ENCODE results near the gene SMPD3.
"Not testable (repeated sequence)": the region's sequence is repeated elsewhere in the genome, so short reads cannot be mapped to it uniquely, and the experiment has no call there.

SMPD3 gene

DNA sequence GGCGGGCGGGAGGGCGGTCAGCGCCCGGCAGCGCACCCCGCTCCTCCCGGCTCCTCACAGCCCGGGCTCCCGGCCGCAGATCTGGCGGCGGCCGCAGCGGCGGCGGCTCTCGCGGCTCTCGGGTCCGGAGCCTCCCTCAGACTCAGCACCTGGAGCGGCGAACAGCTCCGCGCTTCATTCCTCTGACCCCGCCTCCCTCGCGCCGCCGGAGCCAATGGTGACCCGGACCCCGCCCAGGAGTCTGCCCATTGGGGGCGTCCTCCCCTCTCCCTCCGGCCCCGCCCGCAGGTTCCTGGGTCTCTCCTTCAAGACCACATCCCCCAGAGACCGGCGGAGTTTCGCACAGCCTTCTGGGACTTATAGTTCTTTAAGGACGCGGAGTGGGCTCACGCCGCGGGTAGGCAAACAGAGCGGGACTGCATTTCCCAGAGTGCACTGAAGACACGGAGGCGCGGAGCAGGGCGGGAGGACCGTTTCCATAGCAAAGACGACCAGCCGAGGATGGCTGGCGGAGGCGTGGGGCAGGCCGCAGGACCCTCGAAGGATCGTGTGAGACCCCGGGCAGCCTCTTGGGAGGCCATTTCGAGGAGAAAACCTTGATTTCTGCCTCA, at the start of gene SMPD3:
Gene SMPD3 (minus strand): TSS at position 149 of the 611 bp plus-strand sequence. CDS start 76,327 bp downstream, outside the sequence.
- peak; percentile 99 for DNase-seq (ENCODE audit: low read depth, low spot score)

DNA sequence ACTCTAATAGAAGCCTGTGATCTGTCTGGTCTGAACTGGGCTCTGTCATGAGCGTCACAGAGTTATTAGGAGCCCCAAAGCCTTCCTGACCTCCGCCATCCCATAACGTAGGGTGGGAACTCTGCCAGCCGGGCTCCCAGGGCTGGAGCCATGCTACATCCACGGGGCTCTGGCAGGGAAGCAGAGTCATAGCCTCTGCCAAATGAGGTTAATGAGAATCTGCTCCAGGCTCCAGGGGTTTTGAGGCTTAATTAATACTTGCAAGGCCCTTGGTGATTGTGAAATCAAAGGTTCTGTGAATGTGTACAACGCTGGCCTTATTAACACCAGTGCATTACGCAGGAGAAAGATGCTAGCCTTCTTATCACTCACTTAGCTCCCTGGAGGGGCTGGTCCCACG, 48.4 kb upstream of the SMPD3 start:
- no peak for DNase-seq (ENCODE audit: low read depth, low spot score)

DNA sequence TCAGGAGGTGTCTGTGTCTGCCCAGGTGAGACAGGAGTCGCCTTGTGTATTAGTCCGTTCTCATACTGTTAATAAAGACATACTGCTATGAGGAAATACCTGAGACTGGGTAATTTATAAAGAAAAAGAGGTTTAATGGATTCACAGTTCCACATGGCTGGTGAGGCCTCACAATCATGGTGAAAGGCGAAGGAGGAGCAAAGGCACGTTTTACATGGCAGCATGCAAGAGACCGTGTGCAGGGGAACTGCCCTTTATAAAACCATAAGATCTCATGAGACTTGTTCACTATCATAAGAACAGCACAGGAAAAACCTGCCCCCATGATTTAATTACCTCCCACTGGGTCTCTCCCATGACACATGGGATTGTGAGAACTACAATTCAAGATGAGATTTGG, 46.0 kb upstream of the SMPD3 start:
- not testable (repeated sequence) for DNase-seq (ENCODE audit: low read depth, low spot score)

DNA sequence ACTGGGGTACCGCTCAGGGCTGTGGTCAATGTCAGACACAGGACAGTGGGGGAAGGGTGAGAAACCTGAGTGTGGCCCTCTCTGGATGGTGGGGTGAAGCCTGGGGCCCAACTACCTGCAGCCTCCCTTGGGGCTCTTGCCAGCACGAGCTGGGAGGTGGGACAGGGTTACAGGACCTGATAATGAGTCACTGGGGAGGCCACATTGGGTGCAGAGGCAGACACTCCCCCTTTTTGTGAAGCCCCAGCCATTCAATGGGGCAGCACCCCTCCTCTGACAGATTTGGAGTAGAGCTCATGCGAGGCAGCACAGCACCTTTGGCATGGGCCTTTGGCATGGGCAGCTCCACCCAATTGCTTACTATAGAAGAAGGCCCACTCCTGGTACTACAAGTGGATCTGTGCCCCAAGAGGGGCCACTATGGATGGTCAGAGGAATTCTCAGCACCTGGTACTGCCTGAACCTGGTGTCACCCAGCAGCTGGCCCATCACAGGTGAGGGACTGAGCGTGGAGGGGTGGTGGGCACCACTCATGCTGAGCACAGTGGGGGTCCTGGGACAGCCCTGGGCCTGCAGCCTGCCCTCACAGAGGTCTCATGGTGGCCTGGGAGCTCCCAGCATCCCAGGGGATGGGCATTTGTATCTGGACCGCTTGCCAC, 45.2 kb upstream of the SMPD3 start:
- no peak for DNase-seq (ENCODE audit: low read depth, low spot score)

DNA sequence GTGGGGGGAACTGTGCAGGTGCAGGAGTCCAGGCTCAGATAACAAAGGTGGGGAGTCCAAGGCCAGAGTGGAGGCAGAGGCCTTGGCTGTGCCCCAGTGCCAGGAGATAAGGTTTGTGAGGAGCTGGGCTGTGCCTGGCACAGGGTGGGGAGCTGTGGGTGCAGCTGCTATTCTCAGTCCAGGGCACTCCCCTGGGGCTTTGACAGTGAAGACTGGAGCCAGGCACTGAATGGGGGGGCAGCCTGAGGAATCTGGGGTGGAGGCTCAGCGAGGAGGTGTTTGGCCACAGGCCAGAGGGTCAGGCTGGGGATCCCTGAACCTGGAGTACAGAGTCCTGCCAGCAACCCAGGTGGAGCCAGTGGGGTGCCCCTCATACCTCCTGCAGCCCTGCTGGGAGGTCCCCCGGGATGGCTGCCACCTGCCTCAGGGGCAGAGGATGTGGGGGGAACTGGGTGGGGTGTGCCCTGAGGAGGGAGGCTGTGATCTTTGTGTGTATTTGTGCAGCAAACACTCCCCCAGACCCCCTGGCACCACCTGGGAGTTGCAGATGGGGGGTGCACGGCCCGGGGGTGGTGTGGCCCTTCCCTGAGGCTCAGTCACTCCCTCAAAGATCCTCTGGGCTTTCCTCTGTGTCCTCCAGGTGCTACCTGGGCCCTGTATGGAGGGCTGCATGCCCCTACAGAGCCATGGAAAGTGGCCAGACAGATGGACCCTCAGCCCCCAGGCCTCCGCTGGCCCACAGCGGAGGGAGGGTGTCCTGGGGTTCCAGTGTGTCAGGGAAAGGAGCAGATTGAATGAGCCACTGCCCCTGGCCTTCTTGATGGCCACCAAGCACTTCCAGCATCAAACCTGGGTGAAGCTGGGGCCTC, 44.5 kb upstream of the SMPD3 start:
- DNase-seq (ENCODE audit: low read depth, low spot score): no peak

DNA sequence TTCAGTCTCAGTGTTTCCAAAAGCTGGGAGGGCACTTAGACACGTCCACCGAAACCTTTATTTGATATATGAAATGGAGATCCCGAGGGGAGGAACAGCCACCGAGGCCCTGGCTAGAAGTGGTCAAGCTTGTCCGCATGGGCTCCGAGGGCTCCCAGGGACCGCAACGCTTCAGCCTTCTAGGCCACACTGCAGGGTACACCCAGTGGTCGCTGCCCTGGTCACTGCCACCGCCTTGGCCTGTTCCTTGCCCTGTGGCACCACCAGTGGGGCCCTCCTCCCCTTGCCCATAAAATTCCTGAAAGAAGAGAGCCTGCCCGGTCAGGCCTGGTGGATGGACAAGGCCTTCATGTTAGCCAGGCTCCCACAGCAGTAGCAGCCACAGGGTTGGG, 43.8 kb upstream of the SMPD3 start:
- DNase-seq (ENCODE audit: low read depth, low spot score): no peak

DNA sequence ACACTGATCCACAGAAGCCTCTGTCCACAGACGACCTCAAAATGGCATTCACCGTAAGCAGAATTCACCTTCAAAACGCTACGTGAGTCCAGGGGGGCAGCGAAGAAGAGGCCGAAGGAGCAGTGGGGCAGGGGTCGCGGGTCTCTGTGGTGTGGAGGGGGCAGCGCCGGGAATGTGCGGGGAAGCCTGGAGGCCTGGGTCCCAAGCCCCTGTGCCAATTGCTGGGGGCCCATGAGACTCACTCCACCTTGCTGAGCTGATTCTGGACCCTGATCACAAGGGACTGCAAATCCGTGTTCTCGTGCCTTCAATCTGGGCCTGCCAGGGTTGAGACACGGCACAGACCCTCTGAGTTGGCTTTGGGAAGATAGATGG, 43.3 kb upstream of the SMPD3 start:
- DNase-seq (ENCODE audit: low read depth, low spot score): no peak

DNA sequence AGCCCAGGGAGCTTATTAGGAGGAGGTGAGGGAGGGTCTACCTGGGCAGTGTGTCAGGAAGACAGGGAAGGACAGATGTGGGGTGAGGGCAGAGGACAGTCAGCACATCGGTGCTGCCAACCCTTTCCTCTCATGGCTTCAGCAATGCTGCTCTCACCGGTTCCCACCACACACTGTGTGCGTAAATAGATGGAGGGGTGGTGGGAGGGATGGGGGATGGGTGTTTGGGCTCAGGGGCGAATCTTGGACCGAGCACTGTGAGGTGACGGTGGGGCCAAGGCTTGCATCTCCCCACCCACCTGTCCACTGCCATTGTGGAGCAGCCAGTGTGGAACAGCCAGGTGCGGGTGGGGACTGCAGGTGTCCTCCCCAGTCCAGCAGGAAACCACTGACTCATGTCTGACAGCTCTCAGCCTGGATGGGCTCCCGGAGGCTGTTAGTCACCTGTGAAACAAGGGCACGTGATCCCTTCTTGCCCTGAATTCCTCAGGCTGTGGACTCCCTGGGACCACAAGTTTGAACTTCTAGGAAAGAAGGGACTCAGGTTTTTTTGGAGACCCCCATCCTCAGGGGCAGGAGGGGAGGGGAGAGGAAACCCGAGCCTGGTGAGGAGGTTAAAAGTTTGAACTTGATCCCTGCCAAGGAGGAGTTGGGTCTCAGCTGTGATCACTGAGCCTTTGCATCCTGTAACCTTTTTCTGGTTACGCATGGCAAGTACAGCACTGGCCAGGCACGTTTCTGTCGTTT, 42.7 kb upstream of the SMPD3 start:
- no peak for DNase-seq (ENCODE audit: low read depth, low spot score)

DNA sequence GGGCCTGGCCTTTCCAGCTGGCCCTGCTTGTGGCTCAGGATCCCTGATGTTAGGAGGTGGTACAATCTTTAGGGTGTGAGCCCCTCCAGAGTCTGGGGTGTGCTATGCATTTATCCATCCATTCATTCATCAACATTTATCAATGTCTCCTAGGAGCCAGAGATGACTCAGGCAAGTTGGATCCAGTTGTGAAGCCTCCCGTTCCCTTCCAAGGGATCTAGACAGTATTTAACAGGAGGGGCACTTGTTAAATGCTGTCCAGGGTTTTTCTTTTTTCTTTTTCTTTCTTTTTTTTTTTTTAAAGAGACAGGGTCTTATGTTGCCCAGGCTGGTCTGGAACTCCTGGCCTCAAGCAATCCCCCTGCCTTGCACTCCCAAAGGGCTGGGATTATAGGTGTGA, 42.0 kb upstream of the SMPD3 start:
- no peak for DNase-seq (ENCODE audit: low read depth, low spot score)

DNA sequence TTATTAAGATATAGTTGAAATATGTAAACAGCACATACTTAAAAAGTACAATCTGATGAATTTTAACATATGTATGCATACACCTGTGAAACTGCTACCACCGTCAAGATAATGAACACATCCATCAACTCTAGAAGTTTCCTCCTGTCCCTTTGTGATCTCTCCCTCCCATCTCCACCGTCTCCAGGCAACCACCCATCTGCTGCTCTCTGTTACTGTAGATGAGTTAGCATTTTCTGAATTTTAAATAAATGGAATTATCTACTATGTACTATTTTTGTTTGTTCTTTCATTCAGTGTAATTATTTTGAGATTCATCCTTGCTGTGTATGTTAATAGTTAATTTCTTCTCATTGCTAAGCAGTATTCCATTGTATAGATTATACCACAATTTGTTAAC, 40.2 kb upstream of the SMPD3 start:
- DNase-seq (ENCODE audit: low read depth, low spot score): no peak

DNA sequence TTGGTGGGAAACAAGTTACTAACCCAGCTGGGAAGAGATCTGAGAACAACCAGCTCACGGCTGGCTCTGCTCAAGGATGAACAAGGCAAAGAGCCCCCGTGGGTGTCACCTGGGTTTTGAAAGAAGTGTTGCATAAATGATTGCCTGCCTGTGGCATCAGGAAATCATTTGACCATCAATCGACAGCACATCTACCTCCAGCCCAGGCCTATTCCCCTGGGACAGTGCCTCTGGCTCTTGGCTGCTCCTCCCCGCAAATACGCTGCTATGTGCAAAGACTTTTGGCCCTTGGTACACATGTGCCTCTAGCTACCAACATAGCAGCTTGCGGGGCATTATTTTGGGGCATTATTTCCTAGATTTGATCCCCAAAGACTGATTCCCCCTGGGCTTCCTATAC, 39.4 kb upstream of the SMPD3 start:
- no peak for DNase-seq (ENCODE audit: low read depth, low spot score)

DNA sequence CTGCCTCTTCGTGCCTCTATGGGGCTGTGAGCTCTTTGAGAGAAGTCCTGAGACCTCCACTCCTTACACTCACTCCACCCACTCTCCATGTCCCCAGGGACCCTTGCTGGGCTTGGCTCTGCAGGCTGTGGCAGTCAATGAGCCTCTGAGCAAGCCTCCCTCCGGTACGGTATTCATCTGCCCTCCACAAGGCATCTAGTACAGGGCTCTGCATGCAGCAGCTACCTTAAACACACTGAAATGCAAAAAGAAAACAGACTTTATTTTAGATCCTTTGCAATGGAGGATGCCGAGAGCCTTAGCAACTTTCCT, 38.9 kb upstream of the SMPD3 start:
- no peak for DNase-seq (ENCODE audit: low read depth, low spot score)

DNA sequence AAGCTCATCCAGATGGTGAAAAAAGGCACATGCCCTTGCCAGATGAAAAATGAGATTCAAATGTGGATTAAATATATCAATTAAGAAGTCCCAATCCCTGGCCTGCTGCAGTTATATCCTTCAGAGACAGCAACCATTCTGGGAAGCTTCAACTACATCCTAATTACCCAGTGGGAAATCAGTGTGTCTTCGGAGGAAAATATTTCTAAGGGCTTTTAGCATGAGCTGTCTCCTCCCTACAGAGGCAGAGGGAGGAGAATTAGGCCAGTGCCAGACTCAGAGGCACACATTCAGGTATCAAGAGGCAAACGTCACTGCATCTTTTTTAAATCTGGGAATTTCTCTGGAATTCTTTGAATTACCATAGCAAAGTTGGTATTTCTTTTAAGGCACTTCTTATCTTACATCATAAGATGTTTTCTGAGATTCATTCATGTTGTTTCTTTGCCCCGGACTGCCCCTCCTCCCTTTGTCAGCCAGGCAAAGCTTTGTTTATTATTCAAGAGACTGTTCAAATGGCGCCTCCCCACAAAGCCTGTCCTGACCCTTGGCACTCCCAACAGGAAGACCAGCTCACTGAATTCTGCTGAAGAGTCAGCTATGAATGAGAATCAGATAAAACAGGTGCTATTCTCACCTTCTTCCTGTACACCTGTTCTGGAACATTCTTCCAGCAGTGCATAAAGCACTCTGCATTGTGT, 38.3 kb upstream of the SMPD3 start:
- DNase-seq (ENCODE audit: low read depth, low spot score): no peak

DNA sequence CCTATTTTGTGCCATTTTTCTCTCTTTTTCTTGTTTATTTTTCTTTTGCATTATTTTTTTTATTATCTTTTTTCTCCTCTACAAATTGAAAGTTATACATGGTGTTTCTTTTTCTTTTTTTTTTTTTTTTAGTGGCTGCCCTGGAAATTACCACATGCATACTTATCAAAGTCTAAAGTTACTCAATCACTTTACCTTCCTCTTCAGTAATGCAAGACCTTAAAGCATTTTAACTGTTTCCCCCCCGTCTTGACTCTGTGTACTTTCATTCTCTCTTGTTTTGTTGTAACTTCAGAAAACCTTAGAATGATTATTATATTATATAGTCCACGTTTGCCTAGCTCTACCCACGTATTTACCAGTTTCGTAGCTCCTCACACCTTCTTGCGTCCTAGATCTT, 33.3 kb upstream of the SMPD3 start:
- DNase-seq (ENCODE audit: low read depth, low spot score): no peak

DNA sequence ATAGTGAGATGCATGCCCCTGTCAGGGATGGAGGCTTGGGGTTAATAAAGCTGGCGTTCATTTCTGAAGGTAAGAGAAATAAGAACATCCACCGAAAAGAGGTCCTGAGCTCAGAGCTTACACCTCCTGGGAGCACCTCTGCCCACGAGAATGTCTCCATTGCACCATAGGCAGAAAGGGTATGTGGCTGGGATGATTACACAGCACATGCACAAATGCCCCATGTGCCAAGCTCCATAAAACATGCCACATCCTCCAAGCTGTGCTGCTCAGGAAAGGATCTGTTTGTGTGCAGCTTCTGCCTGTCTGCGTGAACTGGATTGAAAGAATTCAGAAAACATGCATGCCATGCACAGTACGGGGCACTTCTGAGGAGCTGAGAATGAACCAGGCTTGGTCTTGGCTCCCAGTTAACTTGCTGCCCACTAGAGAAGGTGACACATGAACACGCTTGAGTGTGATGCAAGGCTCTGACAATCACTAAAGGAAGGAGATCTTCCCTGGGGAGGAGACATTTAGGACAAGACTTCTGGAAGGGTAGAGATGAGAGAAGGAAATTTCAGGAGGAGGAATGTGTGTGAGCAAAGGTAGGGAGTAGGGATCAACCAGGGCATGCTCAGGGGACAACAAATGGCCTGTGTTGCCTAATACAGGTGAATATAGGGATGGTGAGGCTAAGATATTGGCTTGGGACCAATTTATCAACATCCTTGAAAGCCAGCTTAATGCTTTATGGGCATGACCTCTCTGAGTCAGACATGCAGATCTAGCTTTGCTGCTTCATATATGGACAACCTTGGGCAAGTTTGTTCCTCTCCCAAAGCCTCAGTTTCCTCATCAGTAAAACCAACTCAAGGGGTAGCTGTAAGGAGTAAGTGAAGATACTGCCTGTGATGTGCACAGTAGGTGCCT, 32.0 kb upstream of the SMPD3 start:
- no peak for DNase-seq (ENCODE audit: low read depth, low spot score)

DNA sequence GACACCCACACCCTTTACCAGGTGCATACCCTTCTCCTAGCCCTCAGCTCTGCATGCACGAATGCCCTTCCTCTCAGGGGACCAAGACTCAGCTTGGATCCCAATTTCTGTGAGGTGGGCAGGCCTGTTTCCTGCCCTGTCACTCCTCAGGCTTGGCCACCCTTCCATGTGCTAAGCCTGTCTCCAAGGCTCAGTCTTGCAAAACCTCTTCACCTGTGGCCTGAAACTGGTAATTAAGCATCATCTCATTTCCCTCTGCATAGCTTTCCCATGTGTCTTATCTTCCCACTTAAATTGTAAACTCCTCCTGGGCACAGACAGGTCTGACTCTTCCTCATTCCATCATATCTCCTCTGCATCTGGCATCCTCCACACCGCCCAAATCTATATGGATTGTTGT, 31.0 kb upstream of the SMPD3 start:
- no peak for DNase-seq (ENCODE audit: low read depth, low spot score)

DNA sequence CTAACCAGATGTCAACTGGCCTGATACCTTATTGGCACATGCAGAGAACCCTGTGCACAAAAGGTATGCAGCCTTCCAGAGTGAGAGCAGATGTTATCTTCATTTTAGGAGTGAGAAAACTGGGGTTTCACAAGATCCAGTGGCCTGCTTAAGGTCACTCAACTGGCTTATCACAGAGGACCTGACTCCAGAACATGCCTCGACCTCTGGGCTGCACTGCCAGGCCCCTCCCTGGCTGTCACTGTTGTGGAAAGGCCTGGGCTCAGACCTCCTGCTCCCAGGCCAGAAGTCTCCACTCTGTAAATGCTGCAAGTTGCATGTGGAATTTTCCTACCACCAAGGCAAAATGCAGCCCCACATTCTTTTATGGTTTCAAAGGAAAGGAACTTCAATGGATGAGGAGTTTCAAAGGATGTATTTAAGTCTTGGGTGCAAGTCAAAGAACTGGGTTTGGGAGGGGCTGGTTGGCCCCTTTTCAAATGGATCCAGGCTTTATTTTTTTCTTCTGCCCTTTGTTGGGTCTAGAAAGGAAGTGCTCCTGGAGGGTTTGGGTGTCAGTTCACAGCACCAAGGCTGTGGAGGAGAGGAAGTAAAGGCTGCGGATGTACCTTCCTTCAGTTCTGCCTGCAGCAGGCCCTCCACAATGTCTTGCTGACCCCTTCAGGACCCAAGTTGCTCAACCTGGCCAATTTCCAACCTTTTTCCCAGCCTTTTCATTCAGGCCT, 30.4 kb upstream of the SMPD3 start:
- no peak for DNase-seq (ENCODE audit: low read depth, low spot score)

DNA sequence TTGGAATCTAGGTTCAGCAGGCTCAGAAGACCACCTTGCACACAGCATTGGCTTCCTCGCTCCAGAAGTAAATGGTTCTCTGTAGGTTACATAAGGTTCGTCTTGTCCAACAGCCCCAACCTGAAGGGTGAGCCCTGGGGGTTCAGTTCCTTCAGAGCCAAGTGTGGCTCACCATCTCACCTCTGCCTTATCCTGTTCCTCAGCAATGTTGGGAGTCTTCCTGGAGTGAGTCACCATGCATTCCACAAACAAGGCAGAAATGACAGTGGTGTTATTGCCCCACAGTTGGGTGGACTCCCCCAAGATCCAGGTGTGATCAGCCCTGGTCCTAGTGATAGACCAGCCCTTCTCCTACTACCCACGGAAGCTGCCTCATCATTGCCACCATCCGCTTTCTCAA, 26.8 kb upstream of the SMPD3 start:
- no peak for DNase-seq (ENCODE audit: low read depth, low spot score)

DNA sequence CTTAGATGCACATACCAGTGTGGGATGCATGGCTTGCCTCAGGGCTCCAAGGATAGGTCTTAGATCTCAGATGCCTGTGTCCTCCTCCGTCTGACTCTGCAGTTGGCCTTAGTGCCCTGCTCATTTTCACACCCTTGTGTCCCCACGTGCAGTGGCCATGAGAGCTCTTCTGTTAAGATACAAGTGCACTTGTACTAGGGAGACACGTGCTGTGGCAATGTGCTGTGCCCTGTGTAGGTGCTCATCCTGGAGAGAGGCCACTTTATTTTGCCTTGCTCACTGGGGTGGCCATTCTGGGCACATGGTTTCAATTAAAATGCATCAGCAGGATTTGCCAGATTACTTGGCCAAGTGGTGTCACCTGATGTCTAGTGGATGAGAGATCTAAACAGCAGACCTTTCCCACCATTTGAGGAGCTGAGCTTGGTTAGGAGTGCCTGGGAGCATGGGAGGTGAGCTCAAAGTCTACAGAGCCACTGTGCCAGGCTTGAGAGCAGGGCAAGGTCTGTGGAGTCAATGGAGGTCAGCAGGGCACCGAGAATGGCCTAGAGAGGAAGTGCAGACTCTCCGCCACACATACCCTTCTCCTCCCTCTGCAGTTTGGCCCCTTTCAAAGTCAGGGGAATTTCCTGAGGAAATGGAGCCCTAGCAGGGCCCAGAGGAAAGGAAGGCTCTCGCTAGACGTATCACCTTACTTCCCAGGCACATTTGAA, 25.2 kb upstream of the SMPD3 start:
- no peak for DNase-seq (ENCODE audit: low read depth, low spot score)

Measured in smooth muscle cell of the brain vasculature (primary cell).